Measurements from ENCODE around the gene PYM1. TPM values are rescaled to one million over a fixed set of nuclear protein-coding genes. Genes with fewer than 3 reads are reported as not detected.
"Not testable (repeated sequence)": the region's sequence is repeated elsewhere in the genome, so short reads cannot be mapped to it uniquely, and the experiment has no call there.

The PYM1 gene
- total and polyA plus RNA-seq, 2 experiments from 2014 or later, result 25.9 to 34.4 TPM

DNA sequence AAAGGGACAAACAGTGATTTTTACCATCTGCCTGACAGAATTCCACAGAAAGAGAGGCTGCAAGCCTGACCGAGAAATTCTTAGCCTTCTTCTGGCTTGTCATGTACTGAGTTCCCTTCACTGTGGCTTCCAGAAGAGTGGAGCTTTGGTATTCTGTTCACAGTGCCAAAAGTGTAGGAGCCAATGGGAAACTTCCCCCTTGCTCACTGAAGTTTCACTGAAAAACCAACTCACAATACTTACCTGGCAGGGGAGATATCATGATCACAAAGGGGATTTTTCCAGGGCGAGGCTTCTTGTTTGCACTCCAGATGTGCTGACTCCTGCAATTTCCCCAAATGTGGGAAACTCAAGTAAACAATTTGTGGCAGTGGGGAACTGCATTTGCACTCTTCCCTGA lies 53.3 kb downstream of the PYM1 start:
- Histone ChIP-seq H3K4me2 (ENCODE audit: unreplicated experiment) (no peak overlapping the region), H4K20me1 (ENCODE audit: insufficient read depth) (no peaks in the 10 kb centered on the region), H3K27me3 (replicated peaks; ENCODE audit: insufficient read depth) (no peaks in the 10 kb centered on the region), H3K27ac (no peak overlapping the region), H3K36me3 (ENCODE audit: low read depth) (no peaks in the 10 kb centered on the region), H3K9me3 (ENCODE audit: low read depth) (no peaks in the 10 kb centered on the region), H3K4me3 (no peak overlapping the region), H2AFZ (0 out of 2 replicates have a peak overlapping the region, but pooled peaks have one; percentile 39), H3K9me2 (ENCODE audit: insufficient read depth) (no peaks in the 10 kb centered on the region), H3K79me2 (ENCODE audit: insufficient read depth) (no peaks in the 10 kb centered on the region), H3K4me1 (ENCODE audit: insufficient read depth) (no peaks in the 10 kb centered on the region), H3K9ac (no peak overlapping the region), H3F3A (ENCODE audit: insufficient read depth) (no peaks in the 10 kb centered on the region)
- in situ Hi-C loops (cut with MboI), result no loop called here
- 6 to 13% methylated on average over 2 of the region's 2 CpGs for WGBS, 2 experiments (ENCODE audit: low coverage in 1 of 2, low lambda C conversion rate in 2 of 2, missing lambda C conversion rate in 2 of 2)
- no peak for DNase-seq
- TF ChIP-seq EZH2phosphoT487 (IDR thresholded peaks at IDR 0.05; ENCODE audit: insufficient read depth, low read depth), result no peak
- no peak for TF ChIP-seq EZH2 (IDR thresholded peaks at IDR 0.05; ENCODE audit: insufficient read depth, poor library complexity, severe bottlenecking)

DNA sequence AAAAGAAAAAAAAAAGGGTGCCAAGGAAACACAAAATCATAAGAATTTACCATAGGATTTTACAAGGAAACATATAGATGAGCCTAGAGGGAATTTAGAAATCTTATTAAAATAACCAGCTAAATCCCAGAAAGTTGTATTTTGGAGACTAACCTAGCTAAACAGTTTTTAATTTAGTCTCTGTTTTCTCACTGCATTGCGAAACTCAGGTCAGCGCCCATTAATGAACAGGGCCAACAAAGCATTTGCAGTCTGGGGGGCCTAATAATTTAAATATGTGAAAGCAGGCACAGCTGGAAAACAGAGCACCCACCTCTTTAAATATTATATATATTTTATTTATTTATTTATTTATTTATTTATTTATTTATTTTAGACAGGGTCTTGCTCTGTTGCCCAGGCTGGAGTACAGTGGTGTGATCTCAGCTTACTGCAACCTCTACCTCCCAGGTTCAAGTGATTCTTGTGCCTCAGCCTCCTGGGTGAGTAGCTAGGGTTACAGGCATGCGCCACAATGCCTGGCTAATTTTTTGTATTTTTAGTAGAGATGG lies 61.2 kb downstream of the PYM1 start:
- H3K4me3 ChIP-seq; H3K4me1 ChIP-seq (ENCODE audit: insufficient read depth); H2AFZ ChIP-seq; H3K27me3 ChIP-seq (replicated peaks; ENCODE audit: insufficient read depth); DNase-seq; H3K9ac ChIP-seq; H3K4me2 ChIP-seq (ENCODE audit: unreplicated experiment); H3K79me2 ChIP-seq (ENCODE audit: insufficient read depth); H3K9me2 ChIP-seq (ENCODE audit: insufficient read depth); H3K36me3 ChIP-seq (ENCODE audit: low read depth); H4K20me1 ChIP-seq (ENCODE audit: insufficient read depth); H3K9me3 ChIP-seq (ENCODE audit: low read depth); in situ Hi-C loops (cut with MboI); H3K27ac ChIP-seq; H3F3A ChIP-seq (ENCODE audit: insufficient read depth): not testable (repeated sequence)
- WGBS, 2 experiments (ENCODE audit: low coverage in 1 of 2, low lambda C conversion rate in 2 of 2, missing lambda C conversion rate in 2 of 2), result 97 to 100% methylated on average over 3 of the region's 3 CpGs

DNA sequence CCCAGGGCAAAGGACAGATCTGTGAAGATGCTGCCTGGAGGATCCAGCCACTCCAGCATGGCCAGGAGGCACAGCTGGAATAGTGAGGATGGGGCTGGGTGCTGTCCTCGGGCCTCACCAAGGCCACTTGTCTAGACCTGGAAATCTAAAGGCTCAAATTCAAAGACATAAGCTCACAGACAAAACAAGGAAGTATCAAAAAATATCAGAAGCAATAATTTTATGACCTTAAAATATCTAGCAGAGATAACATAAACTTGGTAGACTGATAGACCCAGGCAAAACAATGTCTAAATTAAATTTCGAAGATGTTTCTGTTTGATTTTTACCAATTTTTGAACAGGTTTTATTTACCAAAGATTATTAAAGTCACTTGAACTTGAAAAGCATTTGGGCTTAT lies 62.4 kb downstream of the PYM1 start:
- no peaks in the 10 kb centered on the region for H4K20me1 ChIP-seq (ENCODE audit: insufficient read depth)
- DNase-seq, result no peak
- H3K27me3 ChIP-seq (replicated peaks; ENCODE audit: insufficient read depth), result no peaks in the 10 kb centered on the region
- H3K36me3 ChIP-seq (ENCODE audit: low read depth), result no peaks in the 10 kb centered on the region
- TF ChIP-seq EZH2 (IDR thresholded peaks at IDR 0.05; ENCODE audit: insufficient read depth, poor library complexity, severe bottlenecking), result no peak
- no peak for TF ChIP-seq EZH2phosphoT487 (IDR thresholded peaks at IDR 0.05; ENCODE audit: insufficient read depth, low read depth)
- no peaks in the 10 kb centered on the region for H3F3A ChIP-seq (ENCODE audit: insufficient read depth)
- no peak overlapping the region for H2AFZ ChIP-seq
- H3K4me3 ChIP-seq, result no peak overlapping the region
- WGBS, 2 experiments (ENCODE audit: low coverage in 1 of 2, low lambda C conversion rate in 2 of 2, missing lambda C conversion rate in 2 of 2), result 22 to 37% methylated on average over 2 of the region's 2 CpGs
- H3K9me3 ChIP-seq (ENCODE audit: low read depth), result no peaks in the 10 kb centered on the region
- no peaks in the 10 kb centered on the region for H3K9me2 ChIP-seq (ENCODE audit: insufficient read depth)
- no peak overlapping the region for H3K4me2 ChIP-seq (ENCODE audit: unreplicated experiment)
- H3K79me2 ChIP-seq (ENCODE audit: insufficient read depth), result no peaks in the 10 kb centered on the region
- in situ Hi-C loops (cut with MboI), result no loop called here
- no peak overlapping the region for H3K9ac ChIP-seq
- H3K4me1 ChIP-seq (ENCODE audit: insufficient read depth), result peaks cover 3% of the 10 kb centered on the region; the same call in 1 of the 2 replicates
- H3K27ac ChIP-seq, result no peak overlapping the region

DNA sequence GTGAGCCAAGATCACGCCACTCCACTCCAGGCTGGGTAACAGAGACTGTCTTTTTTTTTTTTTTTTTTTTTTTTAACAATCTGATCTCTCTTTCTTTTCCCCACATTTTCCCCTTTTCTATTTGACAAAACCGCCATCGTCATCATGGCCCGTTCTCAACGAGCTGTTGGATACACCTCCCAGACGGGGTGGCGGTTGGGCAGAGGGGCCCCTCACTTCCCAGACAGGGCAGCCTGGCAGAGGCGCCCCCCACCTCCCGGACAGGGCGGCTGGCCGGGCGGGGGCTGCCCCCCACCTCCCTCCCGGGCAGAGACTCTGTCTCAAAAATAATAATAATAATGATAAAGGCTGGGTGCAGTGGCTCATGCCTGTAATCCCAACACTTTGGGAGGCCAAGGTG lies 64.8 kb downstream of the PYM1 start:
- H3K36me3 ChIP-seq (ENCODE audit: low read depth); H2AFZ ChIP-seq; H3K9ac ChIP-seq; H3K4me1 ChIP-seq (ENCODE audit: insufficient read depth); in situ Hi-C loops (cut with MboI); H3K79me2 ChIP-seq (ENCODE audit: insufficient read depth); H3K4me2 ChIP-seq (ENCODE audit: unreplicated experiment); H4K20me1 ChIP-seq (ENCODE audit: insufficient read depth); H3K27me3 ChIP-seq (replicated peaks; ENCODE audit: insufficient read depth); DNase-seq; H3K4me3 ChIP-seq; H3F3A ChIP-seq (ENCODE audit: insufficient read depth); H3K27ac ChIP-seq; H3K9me2 ChIP-seq (ENCODE audit: insufficient read depth); H3K9me3 ChIP-seq (ENCODE audit: low read depth): not testable (repeated sequence)
- WGBS, 2 experiments (ENCODE audit: low coverage in 1 of 2, low lambda C conversion rate in 2 of 2, missing lambda C conversion rate in 2 of 2), result 88 to 93% methylated on average over 12 to 13 of the region's 13 CpGs

GRCh38 chr12:55862286-55862685 lies 65.4 kb downstream of the PYM1 start:
- H4K20me1 ChIP-seq (ENCODE audit: insufficient read depth), result no peaks in the 10 kb centered on the region
- peak overlapping the region; percentile 35; the same call in 1 of the 2 replicates for H3K27ac ChIP-seq
- H3K9me3 ChIP-seq (ENCODE audit: low read depth), result no peaks in the 10 kb centered on the region
- H3K36me3 ChIP-seq (ENCODE audit: low read depth), result no peaks in the 10 kb centered on the region
- peak; percentile 69 for DNase-seq
- H3K27me3 ChIP-seq (replicated peaks; ENCODE audit: insufficient read depth), result no peaks in the 10 kb centered on the region
- no peak overlapping the region for H3K4me2 ChIP-seq (ENCODE audit: unreplicated experiment)
- no peak overlapping the region for H3K9ac ChIP-seq
- H3F3A ChIP-seq (ENCODE audit: insufficient read depth), result no peaks in the 10 kb centered on the region
- no peaks in the 10 kb centered on the region for H3K79me2 ChIP-seq (ENCODE audit: insufficient read depth)
- TF ChIP-seq EZH2 (IDR thresholded peaks at IDR 0.05; ENCODE audit: insufficient read depth, poor library complexity, severe bottlenecking), result no peak
- TF ChIP-seq EZH2phosphoT487 (IDR thresholded peaks at IDR 0.05; ENCODE audit: insufficient read depth, low read depth), result no peak
- no peak overlapping the region for H2AFZ ChIP-seq
- H3K9me2 ChIP-seq (ENCODE audit: insufficient read depth), result no peaks in the 10 kb centered on the region
- in situ Hi-C loops (cut with MboI), result no loop called here
- peaks cover 3% of the 10 kb centered on the region; the same call in 1 of the 2 replicates for H3K4me1 ChIP-seq (ENCODE audit: insufficient read depth)
- no peak overlapping the region for H3K4me3 ChIP-seq

Data from GM23248 (cell line).